Breast epithelium (tissue), 3 donors: ENCODE results near the gene BSN.

Experiments used
- CTCF ChIP-seq, 3 donors: fragments of 450-650 bp; IDR thresholded peaks; one replicate each; pipeline ENCODE4 v1.5.1; 2016 to 2017; ENCODE audit warnings: antibody characterized with exemption in 3 of 3, mild to moderate bottlenecking in 3 of 3, moderate library complexity in 3 of 3
- POLR2A ChIP-seq: fragments of 450-650 bp; IDR thresholded peaks from one replicate; pipeline ENCODE4 v1.6.1; 2016; ENCODE audit warnings: antibody characterized with exemption, mild to moderate bottlenecking, moderate library complexity
- POLR2AphosphoS5 ChIP-seq, 3 donors: sonication (generic); formaldehyde crosslinking; IDR thresholded peaks; one replicate each; pipeline ENCODE4 v1.6.1; 2017; ENCODE audit warnings: antibody characterized with exemption in 3 of 3

DNA sequence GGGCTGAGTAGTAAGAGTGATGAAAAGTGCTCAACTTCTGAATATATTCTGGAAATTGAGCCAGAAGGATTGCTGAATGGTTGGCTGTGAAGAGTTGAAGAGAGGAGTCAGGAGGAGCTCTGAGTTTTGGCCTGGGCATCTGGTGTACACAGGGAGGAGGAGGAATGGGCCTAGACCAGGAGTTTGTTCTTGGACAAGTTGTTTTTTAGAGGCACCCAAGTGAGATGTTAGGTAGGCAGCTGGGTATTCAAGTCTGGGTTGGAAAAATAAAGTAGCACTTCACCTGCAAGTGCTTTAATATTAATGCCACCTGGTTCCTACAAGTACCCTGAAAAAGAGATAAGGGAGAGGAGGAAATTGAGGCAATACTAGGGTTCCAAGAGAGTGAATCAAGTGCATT, 14.7 kb downstream of the BSN start:
- no peak for TF ChIP-seq CTCF (IDR thresholded peaks at IDR 0.05)
- no peak for TF ChIP-seq POLR2A
- TF ChIP-seq POLR2AphosphoS5 (IDR thresholded peaks at IDR 0.05) = no peak
